PC-3 (cell line): Measurements from ENCODE around the gene BASP1.

ENCODE experiments used
- EZH2 ChIP-seq: fragments of 300-600 bp; sonication (generic); IDR thresholded peaks from one replicate; pipeline ENCODE4 v1.6.1; 2017; ENCODE audit warnings: antibody characterized with exemption, mild to moderate bottlenecking, low read length; ENCODE audit not compliant: unreplicated experiment
- EZH2phosphoT487 ChIP-seq: fragments of 300-600 bp; sonication (generic); IDR thresholded peaks from 2 replicates; pipeline ENCODE4 v1.6.1; 2018; ENCODE audit warnings: mild to moderate bottlenecking, antibody characterized with exemption, low read length, borderline replicate concordance
- TF ChIP-seq, protein P1 (sequence below): fragments of 300-600 bp; sonication (generic); conservative IDR thresholded peaks from 2 replicates; pipeline ENCODE4 v1.5.1; 2017; ENCODE audit warnings: antibody characterized with exemption, low read depth, mild to moderate bottlenecking, low read length

- TF ChIP-seq, protein P1, sequence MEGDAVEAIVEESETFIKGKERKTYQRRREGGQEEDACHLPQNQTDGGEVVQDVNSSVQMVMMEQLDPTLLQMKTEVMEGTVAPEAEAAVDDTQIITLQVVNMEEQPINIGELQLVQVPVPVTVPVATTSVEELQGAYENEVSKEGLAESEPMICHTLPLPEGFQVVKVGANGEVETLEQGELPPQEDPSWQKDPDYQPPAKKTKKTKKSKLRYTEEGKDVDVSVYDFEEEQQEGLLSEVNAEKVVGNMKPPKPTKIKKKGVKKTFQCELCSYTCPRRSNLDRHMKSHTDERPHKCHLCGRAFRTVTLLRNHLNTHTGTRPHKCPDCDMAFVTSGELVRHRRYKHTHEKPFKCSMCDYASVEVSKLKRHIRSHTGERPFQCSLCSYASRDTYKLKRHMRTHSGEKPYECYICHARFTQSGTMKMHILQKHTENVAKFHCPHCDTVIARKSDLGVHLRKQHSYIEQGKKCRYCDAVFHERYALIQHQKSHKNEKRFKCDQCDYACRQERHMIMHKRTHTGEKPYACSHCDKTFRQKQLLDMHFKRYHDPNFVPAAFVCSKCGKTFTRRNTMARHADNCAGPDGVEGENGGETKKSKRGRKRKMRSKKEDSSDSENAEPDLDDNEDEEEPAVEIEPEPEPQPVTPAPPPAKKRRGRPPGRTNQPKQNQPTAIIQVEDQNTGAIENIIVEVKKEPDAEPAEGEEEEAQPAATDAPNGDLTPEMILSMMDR, result no peak
- TF ChIP-seq EZH2 (no peak), EZH2phosphoT487 (no peak)
Measured at GRCh38 chr5:17196697-17197096, 20.7 kb upstream of the BASP1 start.
